Spleen (tissue), 11 donors: ENCODE data around the gene C21orf91. TPM values are rescaled to one million over a fixed set of nuclear protein-coding genes. Genes with fewer than 3 reads are reported as not detected.

Source experiments
- DNase-seq: peaks from one replicate; pipeline ENCODE4 v3.0.0-alpha.2; 2020
- H3K27ac ChIP-seq, 8 donors: fragments of 200-600 bp; sonication (generic) in 7 of 8; 1 replicate in 4 of 8; 2 replicates in 4 of 8; pipeline versions ENCODE4 v1.5.0 to v1.8.0; 2016 to 2021; ENCODE audit warnings: inconsistent platforms in 4 of 8, mild to moderate bottlenecking in 4 of 8, moderate library complexity in 1 of 8
- H3K27me3 ChIP-seq, 7 donors: fragments of 200-600 bp; sonication (generic) in 6 of 7; replicated peaks in 1 of 7; 1 replicate in 4 of 7; 2 replicates in 3 of 7; pipeline versions ENCODE4 v1.5.0 to v1.8.0; 2016 to 2021; ENCODE audit warnings: inconsistent platforms in 3 of 7, mild to moderate bottlenecking in 1 of 7
- H3K36me3 ChIP-seq, 6 donors: fragments of 200-600 bp; sonication (generic) in 5 of 6; 1 replicate in 4 of 6; 2 replicates in 2 of 6; pipeline versions ENCODE4 v1.5.0 to v1.8.0; 2016 to 2021; ENCODE audit warnings: inconsistent platforms in 2 of 6
- H3K4me1 ChIP-seq, 6 donors: fragments of 200-600 bp; sonication (generic) in 5 of 6; 1 replicate in 3 of 6; 2 replicates in 3 of 6; pipeline versions ENCODE4 v1.5.0 to v1.8.0; 2016 to 2021; ENCODE audit warnings: inconsistent platforms in 3 of 6
- H3K4me3 ChIP-seq, 8 donors: fragments of 200-600 bp; sonication (generic) in 7 of 8; 1 replicate in 4 of 8; 2 replicates in 4 of 8; pipeline versions ENCODE4 v1.5.0 to v1.8.0; 2016 to 2021; ENCODE audit warnings: inconsistent platforms in 4 of 8, mild to moderate bottlenecking in 4 of 8, moderate library complexity in 2 of 8
- H3K9me3 ChIP-seq, 8 donors: fragments of 200-600 bp; sonication (generic) in 7 of 8; 1 replicate in 4 of 8; 2 replicates in 4 of 8; pipeline versions ENCODE4 v1.5.0 to v1.8.0; 2016 to 2021; ENCODE audit warnings: inconsistent platforms in 4 of 8
- POLR2A ChIP-seq, 3 donors: fragments of 450-650 bp; IDR thresholded peaks; one replicate each; pipeline ENCODE4 v1.5.1; 2017; ENCODE audit warnings: antibody characterized with exemption in 3 of 3, mild to moderate bottlenecking in 1 of 3
- POLR2AphosphoS5 ChIP-seq, 3 donors: sonication (generic); formaldehyde crosslinking; IDR thresholded peaks; one replicate each; pipeline ENCODE4 v1.5.1; 2017; ENCODE audit warnings: antibody characterized with exemption in 3 of 3
- WGBS, 5 donors: extraction: QIAGEN DNeasy Blood & Tissue Kit in 3 of 5; methylation state at CpG; one replicate each; pipeline versions ENCODE4 v1.1.5 to v1.1.7; 2013 to 2018; 5-methylcytosine and 5-hydroxymethylcytosine counted together
- intact Hi-C: fragments of 100-400 bp; cut with DNase I; formaldehyde crosslinking; loops from one replicate; pipeline ENCODE4 v1.15.0; 2023; ENCODE audit warnings: low total_unique reads
- polyA plus RNA-seq, 3 donors: library from polyadenylated mRNA; stranded (reverse); fragments of 200-250 nt; gene quantifications; one replicate each; pipeline ENCODE4 v1.2.1, GENCODE V29; 2013
- total RNA-seq, 7 donors: library from RNA; depleted of rRNA in 3 of 7; stranded (reverse); fragments of >200 nt in 3 of 7; fragmentation: NEBNext Ultra II Directional in 4 of 7; extraction: Animal tissue kit (Norgen Biotek cat#: 25700) in 4 of 7; gene quantifications; one replicate each; pipeline versions ENCODE4 v1.1.0 to v1.2.1, GENCODE V29; 2016 to 2021
- TF ChIP-seq, protein P1 (sequence below), 11 experiments: fragments of 200-600 bp in 7 of 11; fragments of 450-650 bp in 4 of 11; sonication (generic) in 4 of 11; IDR thresholded peaks in 8 of 11; conservative IDR thresholded peaks in 3 of 11; 1 replicate in 7 of 11; 2 replicates in 4 of 11; pipeline versions ENCODE4 v1.4.0 to v1.8.0; 2016 to 2021; ENCODE audit warnings: antibody characterized with exemption in 11 of 11, inconsistent platforms in 4 of 11, mild to moderate bottlenecking in 1 of 11
- donor health status: healthy with polysubstance abuse.
- donor health status: DM: no; HTN: no; CAD: no; lungs with moderate emphysema.
- donor health status: DM: no; HTN: no; CAD: no.
- donor health status: Bipolar disorder and iron deficiency.
- donor health status: healthy.
- donor health status: DM: no; HTN: no; CAD: no.
- donor health status: DM: yes; HTN: yes; CAD: no.

Gene C21orf91
- total and polyA plus RNA-seq, 10 donors, result 4.2 to 28.6 (median 17.9) TPM

DNA sequence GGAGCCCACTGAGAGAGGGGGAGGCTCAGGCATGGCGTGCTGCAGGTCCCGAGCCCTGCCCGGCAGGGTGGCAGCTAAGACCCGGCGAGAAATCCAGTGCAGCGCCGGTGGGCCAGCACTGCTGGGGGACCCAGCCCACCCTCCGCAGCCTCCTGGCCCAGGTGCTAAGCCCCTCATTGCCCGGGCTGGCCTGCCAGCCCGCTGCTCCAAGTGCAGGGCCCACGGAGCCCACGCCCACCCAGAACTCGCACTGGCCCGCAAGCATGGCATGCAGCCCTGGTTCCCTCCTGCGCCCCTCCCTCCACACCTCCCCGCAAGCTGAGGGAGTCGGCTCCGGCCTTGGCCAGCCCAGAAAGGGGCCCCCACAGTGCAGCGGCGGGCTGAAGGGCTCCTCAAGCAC lies 61.5 kb downstream of the C21orf91 start:
- no peaks in the 10 kb centered on the region for H3K27me3 ChIP-seq
- H3K4me3 ChIP-seq, result no peak overlapping the region
- intact Hi-C loops, result no loop called here
- WGBS, 5 donors, result 85 to 93% (median 91%) methylated on average over 10 to 20 of the region's 20 CpGs
- TF ChIP-seq, protein P1, sequence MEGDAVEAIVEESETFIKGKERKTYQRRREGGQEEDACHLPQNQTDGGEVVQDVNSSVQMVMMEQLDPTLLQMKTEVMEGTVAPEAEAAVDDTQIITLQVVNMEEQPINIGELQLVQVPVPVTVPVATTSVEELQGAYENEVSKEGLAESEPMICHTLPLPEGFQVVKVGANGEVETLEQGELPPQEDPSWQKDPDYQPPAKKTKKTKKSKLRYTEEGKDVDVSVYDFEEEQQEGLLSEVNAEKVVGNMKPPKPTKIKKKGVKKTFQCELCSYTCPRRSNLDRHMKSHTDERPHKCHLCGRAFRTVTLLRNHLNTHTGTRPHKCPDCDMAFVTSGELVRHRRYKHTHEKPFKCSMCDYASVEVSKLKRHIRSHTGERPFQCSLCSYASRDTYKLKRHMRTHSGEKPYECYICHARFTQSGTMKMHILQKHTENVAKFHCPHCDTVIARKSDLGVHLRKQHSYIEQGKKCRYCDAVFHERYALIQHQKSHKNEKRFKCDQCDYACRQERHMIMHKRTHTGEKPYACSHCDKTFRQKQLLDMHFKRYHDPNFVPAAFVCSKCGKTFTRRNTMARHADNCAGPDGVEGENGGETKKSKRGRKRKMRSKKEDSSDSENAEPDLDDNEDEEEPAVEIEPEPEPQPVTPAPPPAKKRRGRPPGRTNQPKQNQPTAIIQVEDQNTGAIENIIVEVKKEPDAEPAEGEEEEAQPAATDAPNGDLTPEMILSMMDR (IDR thresholded peaks at IDR 0.05 in 8 of 11, conservative IDR thresholded peaks at IDR 0.05 in 3 of 11), result no peak
- TF ChIP-seq POLR2AphosphoS5 (IDR thresholded peaks at IDR 0.05) (no peak), POLR2A (IDR thresholded peaks at IDR 0.05) (no peak)
- DNase-seq, result no peak
- H3K9me3 ChIP-seq, result no peaks in the 10 kb centered on the region
- no peak overlapping the region for H3K27ac ChIP-seq
- H3K36me3 ChIP-seq, result no peaks in the 10 kb centered on the region
- H3K4me1 ChIP-seq, result no peaks in the 10 kb centered on the region

DNA sequence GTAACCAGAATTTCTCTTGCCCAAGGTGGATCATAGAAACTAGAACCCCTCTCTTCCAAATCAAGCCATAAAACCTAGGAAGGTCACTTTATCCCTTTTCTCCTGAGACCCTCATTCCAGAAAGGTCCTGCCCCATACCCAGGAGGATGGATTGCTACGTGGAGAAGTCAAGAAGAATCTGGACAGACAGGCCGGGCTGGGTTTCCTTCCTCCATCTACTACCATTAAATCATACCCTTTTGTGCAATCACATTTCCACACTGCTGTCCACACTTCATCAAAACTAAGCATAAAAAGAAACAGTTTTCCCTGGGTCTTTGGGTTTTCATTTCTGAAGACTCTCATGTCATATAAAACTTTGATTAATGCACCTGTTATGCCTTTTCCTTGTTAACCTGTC lies 65.4 kb downstream of the C21orf91 start:
- WGBS, 5 donors, result 33 to 59% (median 49%) methylated on average over 2 of the region's 2 CpGs
- no peak overlapping the region for H3K27ac ChIP-seq
- no peaks in the 10 kb centered on the region for H3K27me3 ChIP-seq
- DNase-seq, result no peak
- peaks cover 0 to 8% (median 7%) of the 10 kb centered on the region in 8 donors for H3K9me3 ChIP-seq
- H3K4me3 ChIP-seq, result no peak overlapping the region
- intact Hi-C loops, result no loop called here
- no peaks in the 10 kb centered on the region for H3K4me1 ChIP-seq
- no peak for TF ChIP-seq POLR2AphosphoS5 (IDR thresholded peaks at IDR 0.05)
- TF ChIP-seq POLR2A (IDR thresholded peaks at IDR 0.05), result no peak
- TF ChIP-seq, protein P1 (IDR thresholded peaks at IDR 0.05 in 8 of 11, conservative IDR thresholded peaks at IDR 0.05 in 3 of 11), result no peak
- no peaks in the 10 kb centered on the region for H3K36me3 ChIP-seq

DNA sequence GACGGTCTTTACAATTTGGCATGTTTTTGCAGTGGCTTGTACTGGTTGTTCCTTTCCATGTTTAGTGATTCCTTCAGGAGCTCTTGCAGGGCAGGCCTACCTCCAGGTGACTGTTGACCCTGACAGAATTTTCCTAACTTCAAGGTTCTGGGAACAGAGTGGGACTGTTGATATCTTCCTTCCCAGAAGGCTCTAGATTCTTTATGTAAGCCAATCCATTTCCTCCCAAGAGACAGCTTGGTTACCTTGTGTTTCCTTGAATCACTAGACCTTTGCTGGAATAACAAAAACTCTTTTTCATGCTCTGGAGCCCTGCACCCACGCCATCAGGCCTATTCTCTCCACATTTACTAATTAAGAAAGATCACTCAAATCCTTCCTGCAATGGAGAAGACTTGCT lies 67.0 kb downstream of the C21orf91 start:
- intact Hi-C loops, result no loop called here
- TF ChIP-seq POLR2AphosphoS5 (IDR thresholded peaks at IDR 0.05), result no peak
- TF ChIP-seq POLR2A (IDR thresholded peaks at IDR 0.05), result no peak
- TF ChIP-seq, protein P1 (IDR thresholded peaks at IDR 0.05 in 8 of 11, conservative IDR thresholded peaks at IDR 0.05 in 3 of 11), result no peak
- no peak for DNase-seq

DNA sequence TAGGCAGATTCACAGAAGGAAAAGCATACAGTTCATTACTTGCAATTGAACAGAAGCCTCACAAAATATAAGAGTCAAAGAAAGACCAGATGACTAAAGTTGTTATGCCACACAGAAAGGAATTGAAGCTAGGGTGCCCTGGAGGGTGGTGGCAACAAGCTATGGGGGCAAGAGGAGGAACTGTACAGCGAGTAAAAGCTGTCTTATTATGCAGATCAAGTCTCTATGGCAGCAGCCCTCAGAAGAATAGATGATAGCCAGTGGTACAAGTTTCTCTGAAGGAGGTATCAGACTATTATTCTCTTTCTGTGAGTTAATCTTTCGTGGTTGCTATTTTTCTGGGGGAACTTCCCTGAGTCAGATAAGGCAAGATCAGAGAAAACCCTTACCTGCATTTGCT lies 72.2 kb downstream of the C21orf91 start:
- H3K27ac ChIP-seq, result no peak overlapping the region
- intact Hi-C loops, result no loop called here
- H3K27me3 ChIP-seq, result no peaks in the 10 kb centered on the region
- H3K4me3 ChIP-seq, result no peak overlapping the region
- no peak for TF ChIP-seq POLR2AphosphoS5 (IDR thresholded peaks at IDR 0.05)
- no peak for TF ChIP-seq POLR2A (IDR thresholded peaks at IDR 0.05)
- TF ChIP-seq, protein P1 (IDR thresholded peaks at IDR 0.05 in 8 of 11, conservative IDR thresholded peaks at IDR 0.05 in 3 of 11), result no peak
- DNase-seq, result no peak
- H3K36me3 ChIP-seq, result no peaks in the 10 kb centered on the region
- H3K4me1 ChIP-seq, result no peaks in the 10 kb centered on the region
- H3K9me3 ChIP-seq, result peaks cover 0 to 25% (median 20%) of the 10 kb centered on the region in 8 donors
- WGBS, 5 donors, result 53 to 73% (median 62%) methylated on average over 2 of the region's 2 CpGs

More for the DNA sequence above, 67.0 kb downstream of the C21orf91 start:
- Histone ChIP-seq H3K27me3 (no peaks in the 10 kb centered on the region), H3K9me3 (peaks cover 0 to 8% (median 7%) of the 10 kb centered on the region in 8 donors), H3K4me3 (no peak overlapping the region), H3K4me1 (no peaks in the 10 kb centered on the region), H3K27ac (no peak overlapping the region), H3K36me3 (no peaks in the 10 kb centered on the region)
- 59 to 88% (median 70%) methylated on average over 2 of the region's 2 CpGs for WGBS, 5 donors
